Ishikawa (cell line): Measurements from ENCODE around the gene ZC3H12C.

ENCODE experiments used
- EP300 ChIP-seq: IDR thresholded peaks from 2 replicates; pipeline ENCODE4 v1.6.1; 2012; ENCODE audit warnings: borderline replicate concordance
- NFIC ChIP-seq: IDR thresholded peaks from 2 replicates; pipeline ENCODE4 v1.6.1; 2012
- RAD21 ChIP-seq: IDR thresholded peaks from 2 replicates; pipeline ENCODE4 v1.6.1; 2012; ENCODE audit warnings: low read depth
- TAF1 ChIP-seq: IDR thresholded peaks from 2 replicates; pipeline ENCODE4 v1.6.1; 2012; ENCODE audit warnings: low read depth, mild to moderate bottlenecking
- YY1 ChIP-seq: IDR thresholded peaks from 2 replicates; pipeline ENCODE4 v1.6.1; 2012; ENCODE audit warnings: low read depth
- TF ChIP-seq, protein P1 (sequence below): IDR thresholded peaks from 2 replicates; pipeline ENCODE4 v1.6.1; 2012

DNA sequence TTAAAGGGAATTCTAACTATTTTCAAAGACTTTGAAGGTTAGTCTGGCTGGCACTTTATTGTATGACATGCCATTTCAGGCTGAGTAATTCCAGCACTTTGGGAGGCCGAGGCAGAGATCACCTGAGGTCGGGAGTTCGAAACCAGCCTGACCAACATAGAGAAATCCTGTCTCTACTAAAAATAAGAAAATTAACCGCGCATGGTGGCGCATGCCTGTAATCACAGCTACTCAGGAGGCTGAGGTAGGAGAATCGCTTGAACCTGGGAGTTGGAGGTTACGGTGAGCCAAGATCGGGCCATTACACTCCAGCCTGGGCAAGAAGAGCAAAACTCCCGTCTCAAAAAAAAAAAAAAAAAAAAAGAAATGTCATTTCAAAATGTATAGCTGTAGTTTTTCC, 107.6 kb downstream of the ZC3H12C start:
- TF ChIP-seq YY1 (no peak), NFIC (no peak), EP300 (no peak), TAF1 (no peak), RAD21 (no peak)
- TF ChIP-seq, protein P1, sequence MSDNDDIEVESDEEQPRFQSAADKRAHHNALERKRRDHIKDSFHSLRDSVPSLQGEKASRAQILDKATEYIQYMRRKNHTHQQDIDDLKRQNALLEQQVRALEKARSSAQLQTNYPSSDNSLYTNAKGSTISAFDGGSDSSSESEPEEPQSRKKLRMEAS, result no peak
